ENCODE results near the gene GUK1.
A peak's percentile ranks its signal among the peaks of the same experiment; 100 is the strongest.

Gene GUK1

DNA sequence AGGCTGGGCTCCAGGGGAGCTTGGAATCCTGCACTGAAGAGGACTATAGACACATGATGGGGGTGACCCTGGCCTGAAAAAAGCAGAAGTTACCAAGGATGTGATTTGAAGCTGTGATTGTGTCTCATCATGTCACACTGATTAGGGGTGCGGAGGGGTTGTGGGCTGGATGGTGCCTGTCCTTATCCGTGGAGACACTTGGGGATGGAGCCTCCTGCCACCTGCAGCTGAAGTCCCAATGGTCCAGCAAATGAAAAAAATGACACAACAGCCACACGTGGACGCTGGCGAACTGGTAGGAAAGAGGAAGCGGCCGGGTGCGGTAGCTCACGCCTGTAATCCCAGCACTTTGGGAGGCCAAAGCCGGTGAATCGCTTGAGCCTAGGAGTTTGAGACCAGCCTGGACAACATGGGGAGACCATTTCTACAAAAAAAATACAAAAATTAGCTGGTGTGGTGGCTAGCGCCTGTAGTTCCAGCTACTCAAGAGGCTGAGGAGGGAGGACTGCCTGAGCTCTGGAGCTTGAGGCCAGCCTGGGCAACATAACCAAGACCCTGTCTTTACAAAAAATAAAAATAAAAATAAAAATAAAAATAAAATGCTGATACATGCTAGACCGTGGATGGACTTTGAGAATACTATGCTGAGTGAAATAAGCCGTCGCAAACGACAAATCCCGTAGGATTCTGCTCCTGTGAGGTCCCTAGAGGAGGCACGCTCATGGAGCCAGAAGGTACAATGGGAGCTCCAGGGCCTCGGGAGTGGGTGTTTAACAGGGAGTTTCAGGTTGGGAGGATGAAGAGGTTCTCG is 24.7 kb downstream of the GUK1 start:
- WGBS: 69% methylated on average over 19 of the region's 20 CpGs
- Histone ChIP-seq H3K9ac (ENCODE audit: low read length) (peak overlapping the region; percentile 91), H4K8ac (ENCODE audit: low read length) (peak overlapping the region; percentile 98), H2AFZ (ENCODE audit: low read depth, low read length) (peak overlapping the region; percentile 87), H4K91ac (ENCODE audit: low read length) (peak overlapping the region; percentile 6), H3K23ac (ENCODE audit: low read length in 2 of 2) (no peak overlapping the region), H2BK12ac (ENCODE audit: low read length in 2 of 2) (no peak overlapping the region), H2BK15ac (ENCODE audit: low read depth, poor library complexity, severe bottlenecking) (no peak overlapping the region), H3K4ac (ENCODE audit: low read depth in 1 of 2, low read length in 2 of 2) (peak overlapping the region in 1 of 2 experiments; percentile 65), H2AK5ac (ENCODE audit: low read length, severe bottlenecking) (peak overlapping the region; percentile 26), H3K4me2 (ENCODE audit: low read length, poor library complexity, severe bottlenecking) (peak overlapping the region; percentile 87), H3K9me3 (ENCODE audit: control insufficient read depth, low read length) (no peaks in the 10 kb centered on the region), H3K18ac (ENCODE audit: low read depth in 1 of 2, low read length in 2 of 2) (peak overlapping the region in 1 of 2 experiments; percentile 28), H3K27ac (ENCODE audit: low read length, poor library complexity, severe bottlenecking) (peak overlapping the region; percentile 66), H3K4me3 (ENCODE audit: insufficient read depth in 1 of 2, low read depth in 1 of 2, low read length in 2 of 2) (peak overlapping the region; percentile 51 to 83), H3K27me3 (ENCODE audit: control insufficient read depth in 1 of 2, insufficient read depth in 1 of 2, low read length in 2 of 2) (no peaks in the 10 kb centered on the region), H3K4me1 (ENCODE audit: control insufficient read depth, insufficient read depth, low read depth, low read length) (peaks cover 23% of the 10 kb centered on the region), H3K14ac (ENCODE audit: low read length in 2 of 2) (peak overlapping the region in 1 of 2 experiments; percentile 26), H2BK5ac (ENCODE audit: low read depth, low read length, poor library complexity, severe bottlenecking) (no peak overlapping the region), H2BK120ac (ENCODE audit: low read depth, low read length) (no peak overlapping the region), H3K36me3 (ENCODE audit: control insufficient read depth in 1 of 2, insufficient read depth in 2 of 2, low read depth in 1 of 2, low read length in 2 of 2) (peaks cover 0 to 5% of the 10 kb centered on the region in 2 experiments), H3K79me1 (replicated peaks; ENCODE audit: low read length, poor library complexity, severe bottlenecking) (peaks cover 28% of the 10 kb centered on the region)
- no peak for DNase-seq

DNA sequence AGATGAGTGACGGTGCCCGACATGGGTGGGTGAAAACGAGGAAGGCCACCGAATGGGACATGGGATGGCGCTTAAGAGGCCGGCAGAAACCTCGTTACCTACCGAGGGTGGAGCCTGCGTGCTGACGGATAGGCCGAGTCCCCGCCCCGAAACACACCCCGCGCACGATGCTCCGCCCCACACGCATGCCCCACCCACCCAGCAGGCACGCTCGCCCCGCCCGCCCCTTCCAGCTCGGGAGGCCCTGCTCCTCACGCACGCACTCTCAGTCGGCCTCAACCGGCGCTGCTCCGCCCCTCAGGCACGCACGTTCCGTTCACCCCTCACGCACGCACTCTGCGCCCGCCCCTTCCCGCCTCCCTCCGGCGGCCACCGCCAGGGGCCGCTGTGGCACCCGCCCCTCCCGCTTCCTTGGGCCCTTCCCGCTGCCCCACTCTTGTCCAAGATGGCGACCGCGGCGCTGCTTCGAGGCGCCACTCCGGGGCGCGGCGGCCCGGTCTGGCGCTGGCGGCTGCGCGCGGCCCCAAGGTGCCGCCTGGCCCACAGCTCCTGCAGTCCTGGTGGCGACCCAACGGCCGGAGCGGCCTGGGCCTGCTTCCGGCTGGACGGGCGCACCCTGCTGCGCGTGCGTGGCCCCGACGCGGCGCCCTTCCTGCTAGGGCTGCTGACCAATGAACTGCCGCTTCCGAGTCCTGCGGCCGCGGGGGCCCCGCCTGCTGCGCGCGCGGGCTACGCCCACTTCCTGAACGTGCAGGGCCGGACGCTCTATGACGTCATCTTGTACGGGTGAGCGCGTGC is 25.5 kb downstream of the GUK1 start, which contains the start of gene IBA57:
Gene IBA57 (plus strand): TSS at position 433 of the 798 bp plus-strand sequence. CDS start 13 bp downstream, at position 446.
- Histone ChIP-seq H3K79me1 (replicated peaks; ENCODE audit: low read length, poor library complexity, severe bottlenecking) (peaks cover 31% of the 10 kb centered on the region), H2BK12ac (ENCODE audit: low read length in 2 of 2) (peak within 1 kb of the TSS in 1 of 2 experiments; percentile 18), H3K4me2 (ENCODE audit: low read length, poor library complexity, severe bottlenecking) (peak within 1 kb of the TSS; percentile 93), H4K91ac (ENCODE audit: low read length) (peak within 1 kb of the TSS; percentile 100), H2AFZ (ENCODE audit: low read depth, low read length) (peak within 1 kb of the TSS; percentile 87), H2AK5ac (ENCODE audit: low read length, severe bottlenecking) (peak within 1 kb of the TSS; percentile 35), H3K9ac (ENCODE audit: low read length) (peak within 1 kb of the TSS; percentile 99), H3K4ac (ENCODE audit: low read depth in 1 of 2, low read length in 2 of 2) (peak within 1 kb of the TSS; percentile 94 to 99), H3K14ac (ENCODE audit: low read length in 2 of 2) (peak within 1 kb of the TSS; percentile 68 to 97), H3K27me3 (ENCODE audit: control insufficient read depth in 1 of 2, insufficient read depth in 1 of 2, low read length in 2 of 2) (no peaks in the 10 kb centered on the region), H3K36me3 (ENCODE audit: control insufficient read depth in 1 of 2, insufficient read depth in 2 of 2, low read depth in 1 of 2, low read length in 2 of 2) (peaks cover 0 to 8% of the 10 kb centered on the region in 2 experiments), H2BK15ac (ENCODE audit: low read depth, poor library complexity, severe bottlenecking) (peak within 1 kb of the TSS; percentile 100), H3K4me1 (ENCODE audit: control insufficient read depth, insufficient read depth, low read depth, low read length) (peaks cover 23% of the 10 kb centered on the region), H2BK5ac (ENCODE audit: low read depth, low read length, poor library complexity, severe bottlenecking) (peak within 1 kb of the TSS; percentile 100), H4K8ac (ENCODE audit: low read length) (peak within 1 kb of the TSS; percentile 100), H3K18ac (ENCODE audit: low read depth in 1 of 2, low read length in 2 of 2) (peak within 1 kb of the TSS; percentile 99 to 100), H3K27ac (ENCODE audit: low read length, poor library complexity, severe bottlenecking) (peak within 1 kb of the TSS; percentile 66), H3K23ac (ENCODE audit: low read length in 2 of 2) (no peak within 1 kb of the TSS), H3K4me3 (ENCODE audit: insufficient read depth in 1 of 2, low read depth in 1 of 2, low read length in 2 of 2) (peak within 1 kb of the TSS; percentile 90 to 94), H3K9me3 (ENCODE audit: control insufficient read depth, low read length) (no peaks in the 10 kb centered on the region), H2BK120ac (ENCODE audit: low read depth, low read length) (peak within 1 kb of the TSS; percentile 95)
- peak; percentile 98 for DNase-seq
- under 1% methylated on average over 86 of the region's 93 CpGs for WGBS

DNA sequence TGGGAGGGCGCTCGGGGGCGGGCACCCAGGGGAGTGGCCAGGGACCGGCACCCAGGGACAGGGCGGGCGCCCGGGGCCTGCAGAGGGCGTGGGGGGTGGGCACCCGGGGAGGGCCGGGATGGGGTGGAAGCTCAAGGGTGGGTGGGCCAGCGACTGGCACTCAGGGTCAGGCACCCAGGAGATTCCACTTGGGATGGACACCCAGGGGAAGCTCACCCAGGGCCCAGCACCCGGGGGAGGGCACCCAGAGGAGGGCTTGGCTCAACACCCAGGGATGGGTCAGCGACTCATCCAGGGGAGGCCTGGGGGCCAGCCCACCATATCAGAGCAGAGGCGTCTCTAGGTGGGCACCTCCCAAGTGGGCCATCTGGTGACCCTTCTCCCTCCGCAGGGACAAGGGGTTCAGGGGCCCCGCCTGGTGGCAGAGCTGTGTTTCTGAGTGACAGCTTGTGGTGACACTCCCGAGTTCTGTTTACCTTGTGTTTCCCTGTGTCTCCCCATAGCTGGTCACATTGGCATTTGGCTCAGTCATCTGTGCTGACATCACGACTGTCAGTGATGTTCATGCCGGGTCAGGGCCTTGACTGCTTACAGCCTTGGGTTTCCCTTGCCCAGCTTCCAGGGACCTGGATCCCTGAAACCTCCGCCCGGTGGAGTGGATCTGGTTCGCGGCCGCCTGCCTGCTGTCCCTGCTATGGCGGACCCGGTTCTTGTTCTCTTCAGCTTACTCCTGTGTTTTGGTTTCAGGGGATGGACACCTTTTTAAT is 26.3 kb downstream of the GUK1 start:
- peak overlapping the region; percentile 35 for H2AK5ac ChIP-seq (ENCODE audit: low read length, severe bottlenecking)

More for the DNA sequence above, 26.3 kb downstream of the GUK1 start:
- Histone ChIP-seq H2AFZ (ENCODE audit: low read depth, low read length) (peak overlapping the region; percentile 68), H3K18ac (ENCODE audit: low read depth in 1 of 2, low read length in 2 of 2) (peak overlapping the region; percentile 76 to 96), H4K91ac (ENCODE audit: low read length) (peak overlapping the region; percentile 3), H2BK12ac (ENCODE audit: low read length in 2 of 2) (peak overlapping the region in 1 of 2 experiments; percentile 18), H3K4ac (ENCODE audit: low read depth in 1 of 2, low read length in 2 of 2) (peak overlapping the region; percentile 84 to 86), H2BK120ac (ENCODE audit: low read depth, low read length) (peak overlapping the region; percentile 95), H3K14ac (ENCODE audit: low read length in 2 of 2) (peak overlapping the region; percentile 38 to 68), H3K4me2 (ENCODE audit: low read length, poor library complexity, severe bottlenecking) (peak overlapping the region; percentile 93), H3K9me3 (ENCODE audit: control insufficient read depth, low read length) (no peaks in the 10 kb centered on the region), H3K4me1 (ENCODE audit: control insufficient read depth, insufficient read depth, low read depth, low read length) (peaks cover 23% of the 10 kb centered on the region), H3K9ac (ENCODE audit: low read length) (peak overlapping the region; percentile 99), H3K27ac (ENCODE audit: low read length, poor library complexity, severe bottlenecking) (no peak overlapping the region), H3K23ac (ENCODE audit: low read length in 2 of 2) (no peak overlapping the region), H3K4me3 (ENCODE audit: insufficient read depth in 1 of 2, low read depth in 1 of 2, low read length in 2 of 2) (peak overlapping the region; percentile 71 to 90), H3K27me3 (ENCODE audit: control insufficient read depth in 1 of 2, insufficient read depth in 1 of 2, low read length in 2 of 2) (no peaks in the 10 kb centered on the region), H4K8ac (ENCODE audit: low read length) (peak overlapping the region; percentile 86), H2BK15ac (ENCODE audit: low read depth, poor library complexity, severe bottlenecking) (peak overlapping the region; percentile 91), H3K79me1 (replicated peaks; ENCODE audit: low read length, poor library complexity, severe bottlenecking) (peaks cover 36% of the 10 kb centered on the region), H2BK5ac (ENCODE audit: low read depth, low read length, poor library complexity, severe bottlenecking) (peak overlapping the region; percentile 46), H3K36me3 (ENCODE audit: control insufficient read depth in 1 of 2, insufficient read depth in 2 of 2, low read depth in 1 of 2, low read length in 2 of 2) (peaks cover 0 to 12% of the 10 kb centered on the region in 2 experiments)
- peak; percentile 94 for DNase-seq
- 25% methylated on average over 25 of the region's 26 CpGs for WGBS
